ENCODE results near the gene PSMD1. TPM values are rescaled to one million over a fixed set of nuclear protein-coding genes. Genes with fewer than 3 reads are reported as not detected.
"Not testable (repeated sequence)": the region's sequence is repeated elsewhere in the genome, so short reads cannot be mapped to it uniquely, and the experiment has no call there.

Gene PSMD1
- total RNA-seq, 1 donor from 2014 or later: 99.9 TPM

- Mint-ChIP-seq H3K36me3 (ENCODE audit: low read depth) (peaks cover 10% of the 10 kb centered on the region), H3K4me3 (no peak overlapping the region), H3K27me3 (no peaks in the 10 kb centered on the region), H3K9me3 (no peaks in the 10 kb centered on the region), H3K4me1 (peaks cover 24% of the 10 kb centered on the region), H3K27ac (no peak overlapping the region)
- ChIA-PET CTCF (no interaction called here), POLR2A (no interaction called here)
- no peak for ATAC-seq (ENCODE audit: low read depth)
- TF ChIP-seq, protein P1, sequence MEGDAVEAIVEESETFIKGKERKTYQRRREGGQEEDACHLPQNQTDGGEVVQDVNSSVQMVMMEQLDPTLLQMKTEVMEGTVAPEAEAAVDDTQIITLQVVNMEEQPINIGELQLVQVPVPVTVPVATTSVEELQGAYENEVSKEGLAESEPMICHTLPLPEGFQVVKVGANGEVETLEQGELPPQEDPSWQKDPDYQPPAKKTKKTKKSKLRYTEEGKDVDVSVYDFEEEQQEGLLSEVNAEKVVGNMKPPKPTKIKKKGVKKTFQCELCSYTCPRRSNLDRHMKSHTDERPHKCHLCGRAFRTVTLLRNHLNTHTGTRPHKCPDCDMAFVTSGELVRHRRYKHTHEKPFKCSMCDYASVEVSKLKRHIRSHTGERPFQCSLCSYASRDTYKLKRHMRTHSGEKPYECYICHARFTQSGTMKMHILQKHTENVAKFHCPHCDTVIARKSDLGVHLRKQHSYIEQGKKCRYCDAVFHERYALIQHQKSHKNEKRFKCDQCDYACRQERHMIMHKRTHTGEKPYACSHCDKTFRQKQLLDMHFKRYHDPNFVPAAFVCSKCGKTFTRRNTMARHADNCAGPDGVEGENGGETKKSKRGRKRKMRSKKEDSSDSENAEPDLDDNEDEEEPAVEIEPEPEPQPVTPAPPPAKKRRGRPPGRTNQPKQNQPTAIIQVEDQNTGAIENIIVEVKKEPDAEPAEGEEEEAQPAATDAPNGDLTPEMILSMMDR (IDR thresholded peaks at IDR 0.05): no peak
- no peak for DNase-seq
- intact Hi-C loops (cut with micrococcal nuclease): no loop called here
Observed at GRCh38 chr2:231133365-231134099, 76.9 kb downstream of the PSMD1 start.

DNA sequence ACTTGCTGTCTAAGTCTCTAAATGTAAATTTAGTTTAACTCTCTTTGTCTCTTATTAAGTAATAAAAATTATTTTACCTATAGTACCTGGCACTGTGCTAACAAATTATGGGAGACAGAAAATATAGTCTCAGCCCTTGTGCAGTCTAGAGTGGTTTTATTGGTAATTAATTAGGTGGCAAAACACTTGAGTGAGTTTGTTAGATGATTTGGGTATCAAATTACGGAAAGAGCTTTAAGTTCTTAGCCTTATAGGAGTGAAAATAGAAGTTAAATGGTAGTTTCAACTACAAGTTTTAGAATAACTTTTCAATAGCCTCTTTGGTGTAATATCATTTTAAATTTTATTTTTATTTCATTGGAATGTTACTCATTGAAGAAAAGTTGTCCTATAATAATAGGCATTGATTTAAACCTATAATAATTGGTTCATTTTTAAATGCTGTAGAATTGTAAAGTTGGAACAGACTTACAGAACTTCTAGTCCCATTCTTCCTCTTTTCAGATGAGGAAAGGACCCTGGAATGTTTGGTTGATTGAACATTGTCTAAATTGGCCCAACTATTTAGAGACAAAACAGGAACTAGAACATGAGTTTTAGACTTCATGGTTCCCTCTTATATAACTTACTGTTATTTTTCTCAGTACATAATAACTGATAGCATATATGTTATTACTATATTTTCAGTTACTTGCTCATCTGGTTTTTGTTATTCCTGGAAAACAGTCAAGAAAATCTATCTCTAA, 78.4 kb downstream of the PSMD1 start:
- TF ChIP-seq, protein P1 (IDR thresholded peaks at IDR 0.05): no peak
- Mint-ChIP-seq H3K36me3 (ENCODE audit: low read depth) (peaks cover 17% of the 10 kb centered on the region), H3K27ac (peak overlapping the region; percentile 48), H3K4me1 (peaks cover 24% of the 10 kb centered on the region), H3K9me3 (no peaks in the 10 kb centered on the region), H3K4me3 (no peak overlapping the region), H3K27me3 (no peaks in the 10 kb centered on the region)
- ChIA-PET CTCF (no interaction called here), POLR2A (interaction anchor here (0.5 kb wide), 1 partner anchor 317 kb away, joined by 14 read pairs; no protein-coding TSS in a partner anchor)
- ATAC-seq (ENCODE audit: low read depth): no peak
- no peak for DNase-seq
- intact Hi-C loops (cut with micrococcal nuclease): no loop called here

DNA sequence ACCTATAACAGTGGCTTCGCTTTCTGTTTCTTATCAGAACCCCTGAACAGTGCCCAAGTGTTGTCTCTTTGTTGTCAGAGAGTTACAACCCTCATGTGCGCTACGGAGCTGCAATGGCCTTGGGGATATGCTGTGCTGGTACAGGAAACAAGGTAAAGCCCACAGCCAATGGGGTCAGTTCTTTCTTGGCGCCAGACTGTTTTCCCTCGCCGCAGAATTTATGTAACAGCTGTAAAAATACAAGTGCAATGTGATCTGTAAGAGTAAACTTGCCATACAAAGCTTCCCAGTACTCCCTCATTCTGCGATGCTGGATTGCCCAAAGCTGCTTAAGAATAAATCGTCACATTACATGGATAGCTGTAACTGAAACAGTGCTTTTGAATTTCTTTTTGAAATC, 82.0 kb downstream of the PSMD1 start:
- TF ChIP-seq, protein P1 (IDR thresholded peaks at IDR 0.05): no peak
- POLR2A ChIA-PET: no interaction called here
- no peak overlapping the region for H3K27ac Mint-ChIP-seq
- H3K36me3 Mint-ChIP-seq (ENCODE audit: low read depth): peaks cover 22% of the 10 kb centered on the region
- intact Hi-C loops (cut with micrococcal nuclease): no loop called here
- H3K9me3 Mint-ChIP-seq: no peaks in the 10 kb centered on the region
- ATAC-seq (ENCODE audit: low read depth) (no peak), DNase-seq (no peak)
- H3K4me3 Mint-ChIP-seq: no peak overlapping the region
- H3K4me1 Mint-ChIP-seq: peaks cover 17% of the 10 kb centered on the region
- no peaks in the 10 kb centered on the region for H3K27me3 Mint-ChIP-seq
- CTCF ChIA-PET: no interaction called here

DNA sequence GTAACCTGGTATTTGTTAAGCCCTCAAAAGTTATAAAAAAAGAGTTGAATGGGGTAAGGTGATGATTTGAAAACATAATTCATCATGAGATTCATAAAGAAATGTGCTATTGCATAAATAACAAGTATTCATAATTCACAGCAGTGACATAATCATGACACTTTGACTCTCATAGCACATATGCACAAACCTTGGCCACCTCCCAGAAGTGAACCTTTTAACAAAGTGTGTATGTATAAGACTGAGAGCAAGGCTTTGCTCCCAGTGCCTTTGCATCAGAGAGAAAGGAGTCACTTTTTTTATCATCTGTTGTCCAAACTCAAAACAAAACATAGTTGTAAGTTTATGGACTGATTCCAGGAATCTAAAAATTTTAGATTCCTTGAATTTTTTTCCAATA, 83.1 kb downstream of the PSMD1 start:
- no peak for DNase-seq
- H3K9me3 Mint-ChIP-seq: no peaks in the 10 kb centered on the region
- POLR2A ChIA-PET: interaction anchor here (0.7 kb wide), 1 partner anchor 9 kb away, joined by 8 read pairs; no protein-coding TSS in a partner anchor
- intact Hi-C loops (cut with micrococcal nuclease): no loop called here
- CTCF ChIA-PET: no interaction called here
- ATAC-seq (ENCODE audit: low read depth): no peak
- no peak overlapping the region for H3K27ac Mint-ChIP-seq
- no peak overlapping the region for H3K4me3 Mint-ChIP-seq
- no peaks in the 10 kb centered on the region for H3K27me3 Mint-ChIP-seq
- H3K36me3 Mint-ChIP-seq (ENCODE audit: low read depth): peaks cover 24% of the 10 kb centered on the region
- TF ChIP-seq, protein P1 (IDR thresholded peaks at IDR 0.05): no peak
- peaks cover 13% of the 10 kb centered on the region for H3K4me1 Mint-ChIP-seq

DNA sequence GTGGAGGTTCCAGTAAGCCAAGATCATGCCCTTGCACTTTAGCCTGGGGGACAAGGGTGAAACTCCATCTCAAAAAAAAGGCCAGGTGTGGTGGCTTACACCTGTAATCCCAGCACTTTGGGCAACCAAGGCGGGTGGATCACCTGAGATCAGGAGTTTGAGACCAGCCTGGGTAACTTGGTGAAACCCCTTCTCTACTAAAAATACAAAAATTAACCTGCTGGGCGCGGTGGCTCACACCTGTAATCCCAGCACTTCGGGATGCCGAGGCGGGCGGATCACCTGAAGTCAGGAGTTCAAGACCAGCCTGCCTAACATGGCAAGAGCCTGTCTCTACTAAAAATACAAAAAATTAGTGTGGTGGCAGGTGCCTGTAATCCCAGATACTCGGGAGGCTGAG, 84.1 kb downstream of the PSMD1 start:
- H3K4me3 Mint-ChIP-seq; DNase-seq; CTCF ChIA-PET; H3K4me1 Mint-ChIP-seq; ATAC-seq (ENCODE audit: low read depth); H3K9me3 Mint-ChIP-seq; H3K27me3 Mint-ChIP-seq; H3K27ac Mint-ChIP-seq; intact Hi-C loops (cut with micrococcal nuclease): not testable (repeated sequence)
- POLR2A ChIA-PET: interaction anchor here (0.7 kb wide), 1 partner anchor 126 kb away, joined by 4 read pairs; no protein-coding TSS in a partner anchor
- H3K36me3 Mint-ChIP-seq (ENCODE audit: low read depth): peaks cover 29% of the 10 kb centered on the region
